CD4-positive, alpha-beta T cell treated with Interferon alpha-2 for 1 hour (primary cell): Measurements from ENCODE around the gene ARF6.
"Not testable (repeated sequence)": the region's sequence is repeated elsewhere in the genome, so short reads cannot be mapped to it uniquely, and the experiment has no call there.

Source experiments
- DNase-seq, 2 donors: peaks; one replicate each; pipeline ENCODE4 v3.0.0-alpha.2; 2020 to 2022

The ARF6 gene

DNA sequence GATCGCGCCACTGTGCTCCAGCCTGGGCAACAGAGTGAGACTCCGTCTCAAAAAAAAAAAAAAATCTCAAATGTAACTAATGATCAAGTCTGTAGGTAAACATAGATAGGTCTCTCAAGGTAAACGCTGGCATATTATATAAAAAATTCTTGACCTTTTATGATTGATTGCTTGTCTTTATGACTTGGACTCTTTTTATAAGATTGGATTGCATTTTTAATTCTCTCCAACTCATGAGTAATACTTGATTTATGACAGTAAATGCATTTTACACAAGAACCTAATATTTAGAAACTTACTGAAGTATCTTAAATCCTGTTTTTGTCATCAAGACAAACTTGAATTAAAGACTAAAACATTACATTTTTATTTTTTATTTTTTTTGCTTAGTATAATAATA is 16.1 kb downstream of the ARF6 start:
- no peak for DNase-seq

DNA sequence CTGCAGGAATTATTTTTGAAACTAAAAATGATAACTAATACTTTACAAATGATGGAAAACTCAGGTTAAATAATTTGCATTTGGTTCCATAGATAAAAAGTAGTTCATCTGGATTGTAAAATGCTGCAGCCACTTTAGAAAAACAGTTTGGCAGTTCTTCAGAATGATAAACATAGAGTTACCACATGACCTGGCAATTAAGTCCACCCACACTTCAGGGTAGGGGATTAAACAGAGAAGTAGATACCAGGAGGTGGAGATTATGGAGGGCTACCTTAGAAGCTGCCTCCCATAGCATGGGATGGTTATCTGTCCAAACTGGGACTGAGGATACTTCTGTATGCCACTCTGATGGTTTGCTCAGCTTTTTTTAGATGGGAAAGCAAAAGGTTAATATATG is 22.2 kb downstream of the ARF6 start:
- DNase-seq = no peak

DNA sequence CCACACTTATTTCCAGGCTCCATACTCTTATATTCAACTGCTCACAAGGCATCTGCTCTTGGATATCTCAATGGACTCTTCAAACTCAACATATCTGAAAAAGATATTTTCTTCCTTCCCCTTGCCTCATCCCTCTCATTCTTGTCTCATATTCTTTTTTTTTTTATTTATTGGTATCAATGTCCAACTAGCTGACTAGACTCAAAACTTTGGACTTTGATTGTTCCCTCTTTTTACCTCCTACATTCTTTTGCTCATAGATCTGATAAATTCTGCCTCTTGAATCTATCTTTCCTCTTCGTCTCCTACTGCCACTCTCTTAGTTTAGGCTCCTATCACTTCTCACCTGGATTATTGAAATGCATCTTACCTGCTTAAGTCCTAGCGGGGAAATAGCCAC is 25.8 kb downstream of the ARF6 start:
- DNase-seq = no peak

DNA sequence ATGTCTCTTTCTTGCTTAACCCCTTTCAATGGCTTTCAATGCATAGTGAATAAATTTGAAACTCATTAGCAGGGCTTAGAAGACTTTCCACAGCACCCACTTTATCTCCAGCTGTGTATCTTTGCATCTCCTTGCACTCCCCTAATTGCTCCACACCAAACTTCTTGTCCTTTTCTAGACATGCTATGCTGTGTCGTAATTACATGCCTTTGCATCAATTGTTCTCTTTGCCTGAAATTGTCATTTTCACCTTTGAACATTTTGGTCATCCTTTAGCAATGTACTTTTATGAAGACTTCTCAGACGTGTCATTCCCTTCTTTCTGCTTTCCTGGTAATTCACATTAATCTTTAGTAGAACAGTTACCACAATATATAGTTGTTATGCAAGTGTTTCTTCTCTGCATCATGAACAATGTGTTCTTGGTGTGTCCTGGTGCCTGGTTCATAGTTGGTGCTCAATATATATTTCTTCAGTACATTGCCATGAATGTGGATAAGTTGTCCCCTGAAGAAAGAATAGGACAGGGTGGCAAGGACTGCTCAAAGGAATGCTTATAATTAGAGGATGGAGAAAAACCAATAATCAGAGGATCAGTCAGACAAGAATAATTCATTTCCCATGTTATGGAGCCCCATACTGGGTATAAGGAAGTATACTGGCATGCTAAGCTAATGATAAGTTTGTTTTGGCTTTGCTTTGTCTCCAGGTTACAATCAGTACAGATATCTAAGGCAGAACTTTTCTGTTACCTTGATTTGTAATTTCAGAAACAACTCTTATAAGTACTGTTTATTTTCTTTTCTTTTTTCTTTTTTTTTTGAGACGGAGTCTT is 27.2 kb downstream of the ARF6 start:
- no peak for DNase-seq

DNA sequence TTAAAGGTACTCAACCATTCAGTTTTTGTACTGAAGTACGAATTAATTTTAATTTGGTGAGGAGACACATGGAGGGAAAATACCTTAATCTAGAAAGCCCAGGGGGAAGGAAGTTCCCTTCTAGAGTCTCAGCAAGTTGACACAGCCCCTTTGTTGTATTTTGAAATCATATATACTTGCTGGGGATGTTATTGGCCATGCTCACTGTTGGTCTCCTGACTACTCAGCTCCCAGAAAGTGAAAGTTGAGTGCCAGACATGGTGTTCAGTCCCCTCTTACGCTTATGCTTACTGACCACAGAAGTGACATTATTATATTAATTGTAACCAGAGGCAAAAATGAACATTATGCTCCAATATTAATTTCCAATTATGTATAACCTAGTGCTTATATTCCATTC is 28.1 kb downstream of the ARF6 start:
- no peak for DNase-seq

DNA sequence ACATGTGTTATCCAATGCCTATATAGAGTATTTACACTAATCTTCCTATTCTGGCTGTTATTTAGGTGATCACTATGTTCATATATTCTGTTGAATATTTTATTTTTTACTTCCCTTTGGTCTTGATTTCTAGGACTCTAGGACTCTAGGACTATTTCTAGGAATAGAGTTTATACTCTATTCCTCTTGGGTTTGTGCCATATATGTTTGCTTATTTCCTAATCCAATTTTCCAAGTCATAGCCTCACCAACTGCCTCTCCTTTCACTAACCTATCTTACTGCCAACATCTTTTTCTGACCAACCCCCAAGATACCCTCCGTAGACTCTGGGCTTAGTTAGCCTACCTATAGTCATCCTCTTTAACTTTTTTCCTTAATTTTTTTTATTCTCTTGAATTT is 28.5 kb downstream of the ARF6 start:
- DNase-seq = no peak

DNA sequence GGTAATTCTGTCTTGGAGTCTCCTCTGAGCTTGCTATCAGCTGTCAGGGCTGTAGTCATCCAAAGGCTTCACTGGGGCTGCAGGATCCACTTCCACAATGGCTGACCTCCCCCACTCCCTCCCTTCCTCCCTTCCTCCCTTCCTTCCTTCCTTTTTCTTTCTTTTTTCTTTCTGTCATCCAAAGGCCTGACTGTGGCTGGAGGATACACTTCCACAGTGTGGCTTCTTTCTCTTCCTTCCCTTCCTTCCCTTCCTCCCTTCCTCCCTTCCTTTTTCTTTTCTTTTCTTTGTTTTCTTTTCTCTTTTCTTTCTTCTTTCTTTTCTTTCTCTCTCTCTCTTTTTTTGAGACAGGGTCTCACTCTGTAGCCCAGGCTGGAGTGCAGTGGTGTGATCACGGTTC is 30.6 kb downstream of the ARF6 start:
- no peak for DNase-seq

DNA sequence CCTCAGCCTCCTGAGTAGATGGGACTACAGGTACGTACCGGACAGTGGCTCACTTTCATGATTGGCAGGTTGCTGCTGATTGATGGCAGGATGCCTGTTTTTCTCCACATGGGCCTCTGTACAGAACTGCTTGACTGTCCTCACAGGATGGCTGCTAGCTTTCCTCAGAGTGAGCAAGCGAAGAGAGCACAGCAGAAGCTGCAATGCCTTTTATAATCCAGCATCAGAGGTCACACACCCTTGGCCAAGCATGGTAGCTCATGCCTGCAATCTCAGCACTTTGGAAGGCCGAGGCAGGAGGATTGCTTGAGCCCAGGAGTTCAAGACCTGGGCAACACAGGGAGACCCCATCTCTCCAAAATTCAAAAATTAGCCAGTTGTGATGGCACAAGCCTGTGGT is 31.0 kb downstream of the ARF6 start:
- no peak for DNase-seq

DNA sequence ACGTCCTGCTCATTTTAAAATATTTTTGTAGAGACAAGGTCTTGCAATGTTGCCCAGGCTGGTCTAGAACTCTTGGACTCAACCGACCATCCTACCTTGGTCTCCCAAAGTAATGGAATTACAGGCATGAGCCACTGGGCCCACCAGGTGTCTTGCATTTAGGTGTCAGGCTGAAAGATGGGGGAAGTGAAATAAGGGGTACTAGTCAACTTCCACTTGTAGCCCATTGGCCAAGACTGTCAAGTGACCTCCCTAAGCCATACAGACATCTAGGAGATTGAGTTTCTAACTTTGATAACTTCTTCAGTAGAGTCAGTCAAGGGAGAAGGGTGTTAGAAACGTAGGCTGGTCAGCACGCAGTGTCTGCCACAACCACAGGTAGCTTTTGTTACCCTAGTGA is 32.0 kb downstream of the ARF6 start:
- no peak for DNase-seq

DNA sequence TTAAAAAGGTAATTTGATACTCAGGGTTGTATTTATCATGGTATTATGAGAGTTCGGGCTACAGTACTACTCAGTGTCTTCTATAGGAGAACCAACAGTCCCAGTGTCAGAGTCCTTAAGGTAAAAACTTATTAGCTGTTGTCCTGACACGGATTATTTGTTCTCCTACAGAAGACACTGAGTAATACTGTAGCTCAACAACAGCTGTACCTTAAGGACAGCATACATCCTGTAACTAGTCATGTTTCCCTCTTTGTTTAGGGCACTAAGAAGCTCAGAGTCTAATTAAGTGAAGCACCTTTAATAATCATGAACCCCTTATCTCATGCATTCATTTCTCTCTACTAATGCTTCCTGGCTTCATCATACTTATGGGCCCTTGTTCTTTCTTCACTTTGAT is 33.9 kb downstream of the ARF6 start:
- no peak for DNase-seq

DNA sequence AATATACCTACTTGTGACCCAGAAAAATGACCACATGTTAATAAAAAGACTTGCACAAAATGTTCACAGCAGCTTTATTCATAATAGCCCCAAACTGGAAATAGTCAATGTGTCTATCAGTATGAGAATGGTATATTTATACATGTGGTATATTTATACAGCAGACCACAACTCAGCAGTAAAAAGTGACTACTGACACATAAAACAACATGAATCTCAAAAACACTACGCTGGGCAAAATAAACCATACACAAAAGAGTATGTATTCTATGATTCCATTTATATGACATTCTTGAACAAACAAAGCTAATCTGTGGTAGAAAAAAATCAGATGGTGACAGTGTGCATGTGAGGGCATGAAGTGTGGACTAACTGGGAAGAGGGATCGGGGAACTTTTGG is 35.1 kb downstream of the ARF6 start:
- no peak for DNase-seq

DNA sequence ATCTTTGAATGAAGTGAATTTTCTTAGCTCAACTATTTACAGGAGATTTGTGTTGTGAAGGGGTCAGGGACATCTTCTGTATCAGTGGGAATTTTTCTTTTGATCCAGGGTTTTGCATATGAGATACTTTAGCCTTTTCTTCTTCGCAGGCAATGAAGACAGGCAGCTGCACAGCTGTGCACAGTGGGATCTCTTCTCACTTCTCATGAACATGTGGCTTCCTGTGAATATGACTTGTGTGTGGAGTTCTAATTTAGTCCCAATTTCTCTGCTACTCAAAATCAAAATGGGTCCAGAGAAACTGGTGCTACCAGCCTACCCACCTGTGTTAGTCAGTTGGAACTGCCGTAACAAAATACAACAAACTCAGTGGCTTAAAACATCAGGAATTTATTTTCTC is 37.8 kb downstream of the ARF6 start:
- no peak for DNase-seq

DNA sequence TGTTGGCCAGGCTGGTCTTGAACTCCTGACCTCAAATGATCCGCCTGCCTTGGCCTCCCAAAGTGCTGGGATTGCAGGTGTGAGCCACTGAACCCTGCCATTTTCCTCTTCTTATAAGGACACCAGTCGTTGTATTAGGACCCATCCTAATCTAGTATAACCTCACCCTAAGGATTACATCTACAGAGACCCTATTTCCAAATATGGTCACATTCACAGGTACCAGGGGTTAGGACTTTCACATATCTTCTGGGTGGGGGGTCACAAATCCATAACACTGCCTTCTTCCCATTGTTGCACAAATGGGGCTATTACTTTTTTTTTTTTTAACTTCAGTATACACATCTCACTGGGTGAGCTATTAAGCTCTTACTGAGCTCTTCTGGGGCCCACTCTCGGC is 38.6 kb downstream of the ARF6 start:
- no peak for DNase-seq

DNA sequence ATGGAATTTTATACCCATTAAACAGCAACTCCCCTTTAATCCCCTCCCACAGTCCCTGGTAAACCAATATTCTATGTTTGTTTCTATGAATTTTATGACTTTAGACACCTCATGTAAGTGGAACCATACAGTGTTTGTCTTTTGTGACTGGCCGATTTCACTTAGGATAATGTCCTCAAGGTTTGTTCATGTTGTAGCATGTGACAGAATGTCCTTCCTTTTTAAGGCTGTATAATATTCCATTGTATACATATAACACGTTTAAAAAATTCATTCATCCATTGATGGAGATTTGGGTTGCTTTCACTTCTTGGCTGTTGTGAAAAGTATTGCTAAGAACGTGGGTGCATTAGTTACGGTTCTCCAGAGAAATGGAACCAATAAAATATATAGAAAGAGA is 40.2 kb downstream of the ARF6 start:
- DNase-seq = no peak

DNA sequence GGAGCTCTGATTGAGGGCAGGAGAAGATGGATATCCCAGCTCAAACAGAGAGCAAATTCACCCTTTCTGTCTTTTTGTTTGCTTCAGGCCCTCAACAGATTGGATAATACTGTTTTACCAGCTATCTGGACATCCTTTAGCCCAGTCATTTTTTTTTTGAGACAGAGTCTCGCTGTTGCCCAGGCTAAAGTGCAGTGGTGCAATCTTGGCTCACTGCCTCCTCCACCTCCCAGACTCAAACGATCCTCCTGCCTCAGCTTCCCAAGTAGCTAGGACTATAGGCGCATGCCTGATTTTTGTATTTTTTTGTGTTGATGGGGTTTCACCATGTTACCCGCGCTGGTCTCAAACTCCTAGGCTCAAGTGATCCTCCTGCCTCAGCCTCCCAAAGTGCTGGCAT is 40.8 kb downstream of the ARF6 start:
- no peak for DNase-seq

DNA sequence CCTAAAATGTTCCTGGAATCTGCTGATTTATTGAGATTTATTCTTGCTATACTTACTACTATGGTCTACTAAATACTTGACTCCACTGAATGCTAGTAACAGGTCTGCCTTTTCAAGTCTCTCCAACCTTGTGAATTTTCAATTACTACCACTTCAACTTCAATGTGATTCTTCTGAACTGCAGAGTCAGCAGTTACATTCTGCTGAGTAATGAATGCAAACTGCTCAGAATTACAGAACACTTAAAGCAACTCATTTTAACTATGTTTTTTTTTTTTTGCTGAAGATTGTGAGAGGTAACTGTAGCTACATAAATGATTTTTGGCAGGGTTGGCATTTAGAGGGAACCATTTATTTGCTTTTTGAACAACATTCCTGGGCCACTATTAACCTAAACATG is 41.8 kb downstream of the ARF6 start:
- DNase-seq = no peak

DNA sequence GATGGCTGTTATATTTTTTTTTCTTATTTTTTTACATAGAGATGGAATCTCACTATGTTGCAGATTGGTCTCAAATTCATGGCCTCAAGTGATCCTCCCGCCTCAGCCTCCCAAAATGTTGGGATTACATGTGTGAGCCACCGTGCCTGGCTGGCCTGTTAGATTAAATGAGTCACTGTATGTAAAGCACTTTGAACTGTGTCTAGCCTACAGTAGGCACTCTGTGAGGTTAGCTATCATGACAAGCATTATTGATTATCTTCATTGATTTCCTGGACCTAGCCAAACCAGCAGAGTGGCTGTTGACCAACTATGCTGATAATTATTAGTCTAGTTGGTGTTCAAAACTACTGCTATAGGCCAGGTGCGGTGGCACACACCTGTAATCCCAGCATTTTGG is 42.6 kb downstream of the ARF6 start:
- DNase-seq = no peak

DNA sequence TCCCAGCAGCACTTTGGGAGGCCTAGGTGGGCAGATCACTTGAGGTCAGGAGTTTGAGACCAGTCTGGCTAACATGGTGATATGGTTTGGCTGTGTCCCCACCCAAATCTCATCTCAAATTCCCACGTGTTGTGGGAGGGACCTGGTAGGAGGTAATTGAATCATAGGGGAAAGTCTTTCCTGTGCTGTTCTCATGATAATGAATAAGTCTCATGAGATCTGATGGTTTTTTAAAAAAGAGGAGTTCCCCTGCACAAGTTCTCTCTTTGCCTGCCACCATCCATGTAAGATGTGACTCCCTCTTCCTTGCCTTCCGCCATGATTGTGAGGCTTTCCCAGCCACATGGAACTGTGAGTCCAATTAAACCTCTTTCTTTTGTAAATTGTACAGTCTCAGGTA is 43.4 kb downstream of the ARF6 start:
- not testable (repeated sequence) for DNase-seq

DNA sequence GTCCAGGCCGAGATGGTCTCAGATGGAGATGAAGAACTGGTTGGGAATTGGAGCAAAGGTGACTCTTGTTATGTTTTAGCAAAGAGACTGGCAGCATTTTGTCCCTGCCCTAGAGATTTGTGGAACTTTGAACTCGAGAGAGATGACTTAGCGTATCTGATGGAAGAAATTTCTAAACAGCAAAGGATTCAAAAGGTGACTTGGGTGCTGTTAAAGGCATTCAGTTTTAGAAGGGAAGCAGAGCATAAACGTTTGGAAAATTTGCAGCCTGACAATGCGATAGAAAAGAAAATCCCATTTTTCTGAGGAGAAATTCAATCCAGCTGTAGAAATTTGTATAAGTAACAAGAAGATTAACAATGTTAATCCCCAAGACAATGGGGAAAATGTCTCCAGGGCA is 44.0 kb downstream of the ARF6 start:
- not testable (repeated sequence) for DNase-seq

DNA sequence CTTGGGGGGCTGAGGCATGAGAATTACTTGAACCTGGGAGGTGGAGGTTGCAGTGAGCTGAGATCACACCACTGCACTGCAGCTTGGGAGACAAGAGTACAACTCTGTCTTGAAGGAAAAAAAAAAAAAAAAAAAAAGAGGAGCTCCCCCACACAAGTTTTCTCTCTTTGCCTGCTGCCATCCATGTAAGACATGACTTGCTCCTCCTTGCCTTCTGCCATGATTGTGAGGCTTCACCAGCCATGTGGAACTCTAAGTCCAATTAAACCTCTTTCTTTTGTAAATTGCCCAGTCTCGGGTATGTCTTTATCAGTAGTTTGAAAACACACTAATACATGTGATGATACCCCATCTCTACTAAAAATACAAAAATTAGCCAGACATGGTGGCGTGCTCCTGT is 46.3 kb downstream of the ARF6 start:
- DNase-seq = not testable (repeated sequence)

DNA sequence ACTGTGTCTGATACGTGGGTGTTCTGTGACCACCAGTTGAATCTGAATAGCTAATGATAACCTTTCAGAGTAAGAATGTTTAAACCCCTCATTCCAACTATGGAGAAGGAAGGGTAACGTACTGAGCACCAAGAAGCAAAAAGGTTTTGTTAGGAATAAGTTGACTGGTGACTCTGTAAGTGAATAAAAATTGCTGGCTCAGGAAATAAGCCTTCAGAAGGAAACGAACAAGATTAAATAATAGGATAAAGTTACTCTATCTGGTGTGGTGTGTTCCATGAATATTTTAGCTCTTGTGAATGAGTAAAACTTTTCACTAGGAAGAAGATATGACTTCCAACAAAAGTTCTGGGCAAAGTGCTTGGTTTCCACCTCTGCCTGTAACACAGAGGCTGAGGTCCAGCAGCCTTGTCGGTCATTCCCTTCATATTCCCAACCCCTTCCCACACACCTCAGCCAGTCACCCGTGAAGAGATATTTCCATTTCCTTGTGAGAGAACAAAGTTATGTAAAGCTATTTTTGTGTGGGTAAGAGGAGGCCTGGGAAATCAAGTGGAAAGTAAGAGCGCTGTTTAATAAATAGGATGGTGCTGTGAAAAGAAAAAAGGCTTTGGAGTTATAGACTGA is 47.1 kb downstream of the ARF6 start:
- DNase-seq = no peak

DNA sequence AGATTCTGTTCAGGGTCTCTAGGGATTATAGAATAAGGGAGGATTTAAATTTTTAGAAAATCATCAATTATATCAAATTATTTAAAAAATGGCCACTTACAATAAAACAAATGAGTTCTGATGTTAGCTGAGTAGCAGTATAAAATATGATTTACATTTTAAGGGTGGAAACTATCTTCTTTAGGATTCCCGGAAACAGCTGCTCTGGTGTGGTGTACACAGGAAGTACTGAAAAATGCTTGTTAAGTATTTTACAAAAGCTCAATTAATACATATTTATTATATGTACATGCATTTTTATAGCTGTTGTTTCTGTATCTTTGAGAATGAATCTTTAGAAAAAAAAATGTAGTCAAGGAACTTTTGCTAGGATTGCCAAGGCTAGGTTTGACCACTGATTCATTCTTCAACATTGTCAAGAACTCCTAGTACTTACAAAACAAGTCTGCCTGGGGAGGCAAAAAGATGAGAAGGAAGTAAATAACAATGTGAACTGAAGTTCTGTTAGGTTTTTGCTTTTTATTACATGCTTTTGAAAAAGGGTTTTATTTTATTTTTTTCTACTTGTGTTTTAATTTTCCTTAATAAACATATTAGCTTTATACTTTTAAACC is 48.0 kb downstream of the ARF6 start:
- peak; percentile 34 to 75 for DNase-seq

DNA sequence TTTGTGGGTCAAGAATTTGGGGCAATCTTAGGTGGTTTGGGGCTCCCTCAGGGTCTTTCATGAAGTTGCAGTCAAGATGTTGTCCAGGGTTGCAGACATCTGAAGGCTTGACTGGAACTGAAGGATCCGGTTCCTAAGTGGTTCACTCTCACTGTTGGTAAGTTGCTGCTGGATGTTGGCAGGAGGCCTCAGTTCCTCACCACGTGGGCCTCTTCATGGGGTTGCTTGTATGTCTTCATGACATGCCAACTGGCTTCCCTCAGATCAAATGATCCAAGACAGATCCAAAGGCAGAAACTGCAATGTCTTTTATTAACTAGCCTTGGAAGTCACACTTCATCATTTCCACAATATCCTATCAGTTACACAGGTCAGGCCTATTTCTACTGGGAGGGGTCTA is 49.2 kb downstream of the ARF6 start:
- DNase-seq = no peak

DNA sequence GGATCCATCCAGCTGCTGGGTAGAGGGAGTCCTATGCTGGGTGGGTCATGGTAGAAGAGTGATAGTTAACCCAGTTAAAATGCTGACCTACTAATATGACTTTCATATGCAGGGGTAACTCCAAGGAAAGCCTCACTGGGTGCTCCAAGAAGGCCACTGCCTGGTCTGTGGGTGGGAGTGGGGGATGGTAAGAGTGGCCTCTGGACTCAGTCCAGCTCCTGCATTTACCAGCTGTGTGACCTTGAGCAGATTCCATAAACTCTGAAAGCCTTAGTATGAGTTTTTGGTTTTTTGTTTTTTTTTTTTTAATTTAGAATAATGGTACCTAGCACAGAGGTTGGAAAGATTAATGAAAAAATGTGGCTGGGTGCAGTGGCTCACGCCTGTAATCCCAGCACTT is 51.6 kb downstream of the ARF6 start:
- DNase-seq = no peak
